Upper lobe of left lung (tissue), 6 donors: ENCODE data around the gene MRTO4. TPM values are rescaled to one million over a fixed set of nuclear protein-coding genes. Genes with fewer than 3 reads are reported as not detected.
A peak's percentile ranks its signal among the peaks of the same experiment; 100 is the strongest.
"Not testable (repeated sequence)": the region's sequence is repeated elsewhere in the genome, so short reads cannot be mapped to it uniquely, and the experiment has no call there.

Experiments used
- ATAC-seq, 2 donors: fragments of 200-7000 bp; cut with Tn5 transposase; one replicate each; pipeline ENCODE4 v1.9.1; 2022; ENCODE audit warnings: mild to moderate bottlenecking in 2 of 2, moderate library complexity in 2 of 2; ENCODE audit not compliant: low FRiP score in 2 of 2
- DNase-seq, 2 donors: peaks; one replicate each; pipeline ENCODE4 v3.0.0-alpha.2; 2019 to 2020
- H3K27ac ChIP-seq, 4 donors: fragments of 200-600 bp; sonication (generic); one replicate each; pipeline ENCODE4 v1.5.1; 2016 to 2019
- H3K27me3 ChIP-seq, 4 donors: fragments of 200-600 bp; sonication (generic); one replicate each; pipeline ENCODE4 v1.5.1; 2017 to 2019
- H3K36me3 ChIP-seq, 4 donors: fragments of 200-600 bp; sonication (generic); one replicate each; pipeline ENCODE4 v1.5.1; 2016 to 2019
- H3K4me1 ChIP-seq, 4 donors: fragments of 200-600 bp; sonication (generic); one replicate each; pipeline ENCODE4 v1.5.1; 2018 to 2019
- H3K4me3 ChIP-seq, 4 donors: fragments of 200-600 bp; sonication (generic); one replicate each; pipeline ENCODE4 v1.5.1; 2017 to 2019; ENCODE audit warnings: mild to moderate bottlenecking in 2 of 4, moderate library complexity in 1 of 4
- H3K9me3 ChIP-seq, 4 donors: fragments of 200-600 bp; sonication (generic); one replicate each; pipeline ENCODE4 v1.5.1; 2018 to 2019
- EP300 ChIP-seq, 4 donors: sonication (generic); formaldehyde crosslinking; IDR thresholded peaks; one replicate each; pipeline ENCODE4 v1.5.1; 2017; ENCODE audit warnings: antibody characterized with exemption in 4 of 4, control low read depth in 2 of 4
- POLR2A ChIP-seq, 4 donors: fragments of 450-650 bp; IDR thresholded peaks; one replicate each; pipeline ENCODE4 v1.5.1; 2016 to 2017; ENCODE audit warnings: antibody characterized with exemption in 4 of 4, mild to moderate bottlenecking in 2 of 4
- POLR2AphosphoS5 ChIP-seq, 2 donors: sonication (generic); formaldehyde crosslinking; IDR thresholded peaks; one replicate each; pipeline ENCODE4 v1.5.1; 2017; ENCODE audit warnings: antibody characterized with exemption in 2 of 2
- WGBS, 2 donors: methylation state at CpG; one replicate each; pipeline ENCODE4 v1.1.5; 2017 to 2018; 5-methylcytosine and 5-hydroxymethylcytosine counted together
- total RNA-seq, 6 donors: library from RNA; depleted of rRNA in 4 of 6; stranded (reverse); fragments of >200 nt in 4 of 6; gene quantifications; one replicate each; pipeline versions ENCODE4 v1.1.0 to v1.2.1, GENCODE V29; 2016 to 2021
- TF ChIP-seq, protein P1 (sequence below), 6 experiments: fragments of 450-650 bp in 4 of 6; fragments of 200-600 bp in 2 of 6; sonication (generic) in 2 of 6; IDR thresholded peaks; one replicate each; pipeline ENCODE4 v1.5.1; 2016 to 2019; ENCODE audit warnings: antibody characterized with exemption in 6 of 6
- donor health status: DM: no; HTN: no; CAD: no; lungs with moderate emphysema.
- donor health status: DM: no; HTN: yes; CAD: no; lungs with severe emphysema.

Gene MRTO4
- total RNA-seq, 6 donors from 2014 or later, result 7.3 to 31.8 (median 13.9) TPM

GRCh38 chr1:19294638-19295037, 43.0 kb downstream of the MRTO4 start:
- H3K9me3 ChIP-seq, result peaks cover 6 to 23% (median 19%) of the 10 kb centered on the region in 4 donors
- DNase-seq (no peak), ATAC-seq (no peak)
- TF ChIP-seq POLR2AphosphoS5 (IDR thresholded peaks at IDR 0.05) (no peak), POLR2A (IDR thresholded peaks at IDR 0.05) (no peak), EP300 (IDR thresholded peaks at IDR 0.05) (no peak)
- TF ChIP-seq, protein P1, sequence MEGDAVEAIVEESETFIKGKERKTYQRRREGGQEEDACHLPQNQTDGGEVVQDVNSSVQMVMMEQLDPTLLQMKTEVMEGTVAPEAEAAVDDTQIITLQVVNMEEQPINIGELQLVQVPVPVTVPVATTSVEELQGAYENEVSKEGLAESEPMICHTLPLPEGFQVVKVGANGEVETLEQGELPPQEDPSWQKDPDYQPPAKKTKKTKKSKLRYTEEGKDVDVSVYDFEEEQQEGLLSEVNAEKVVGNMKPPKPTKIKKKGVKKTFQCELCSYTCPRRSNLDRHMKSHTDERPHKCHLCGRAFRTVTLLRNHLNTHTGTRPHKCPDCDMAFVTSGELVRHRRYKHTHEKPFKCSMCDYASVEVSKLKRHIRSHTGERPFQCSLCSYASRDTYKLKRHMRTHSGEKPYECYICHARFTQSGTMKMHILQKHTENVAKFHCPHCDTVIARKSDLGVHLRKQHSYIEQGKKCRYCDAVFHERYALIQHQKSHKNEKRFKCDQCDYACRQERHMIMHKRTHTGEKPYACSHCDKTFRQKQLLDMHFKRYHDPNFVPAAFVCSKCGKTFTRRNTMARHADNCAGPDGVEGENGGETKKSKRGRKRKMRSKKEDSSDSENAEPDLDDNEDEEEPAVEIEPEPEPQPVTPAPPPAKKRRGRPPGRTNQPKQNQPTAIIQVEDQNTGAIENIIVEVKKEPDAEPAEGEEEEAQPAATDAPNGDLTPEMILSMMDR (IDR thresholded peaks at IDR 0.05), result no peak
- H3K4me3 ChIP-seq, result no peak overlapping the region
- no peaks in the 10 kb centered on the region for H3K36me3 ChIP-seq
- H3K27ac ChIP-seq, result no peak overlapping the region
- H3K27me3 ChIP-seq, result no peaks in the 10 kb centered on the region
- 89 to 95% methylated on average over 2 of the region's 2 CpGs for WGBS, 2 donors
- H3K4me1 ChIP-seq, result no peaks in the 10 kb centered on the region

DNA sequence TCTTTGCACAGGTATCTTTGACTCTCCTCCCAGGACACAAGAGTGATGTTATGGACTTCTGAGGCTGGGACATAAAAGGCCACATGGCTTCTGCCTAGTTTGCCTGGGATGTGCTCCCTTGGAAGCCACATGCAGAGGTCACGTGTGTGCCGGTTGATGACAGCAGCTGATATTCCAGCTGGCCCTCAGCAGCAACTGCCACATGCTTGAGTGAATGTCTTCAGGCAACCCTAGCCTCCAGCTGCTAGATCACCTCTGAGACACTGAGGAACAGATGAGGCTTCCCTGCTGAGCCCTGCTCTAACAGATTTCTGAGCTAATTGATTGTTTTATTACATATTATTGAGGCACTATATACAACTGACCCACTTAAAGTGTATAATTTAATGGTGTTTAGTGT, 48.6 kb downstream of the MRTO4 start:
- no peak for ATAC-seq
- 90 to 100% methylated on average over 2 of the region's 2 CpGs for WGBS, 2 donors
- no peak overlapping the region for H3K27ac ChIP-seq

GRCh38 chr1:19304081-19304480, 52.5 kb downstream of the MRTO4 start:
- 91 to 97% methylated on average over 10 of the region's 10 CpGs for WGBS, 2 donors
- not testable (repeated sequence) for ATAC-seq, H3K9me3 ChIP-seq, DNase-seq, H3K27me3 ChIP-seq, H3K27ac ChIP-seq, H3K4me1 ChIP-seq, H3K4me3 ChIP-seq
- peaks cover 17 to 68% (median 45%) of the 10 kb centered on the region in 4 donors for H3K36me3 ChIP-seq

More for the DNA sequence above, 48.6 kb downstream of the MRTO4 start:
- Histone ChIP-seq H3K9me3 (peaks cover 0 to 4% (median 3%) of the 10 kb centered on the region in 4 donors), H3K27me3 (no peaks in the 10 kb centered on the region), H3K4me1 (no peaks in the 10 kb centered on the region), H3K36me3 (peaks cover 6 to 35% (median 20%) of the 10 kb centered on the region in 4 donors), H3K4me3 (no peak overlapping the region)
- TF ChIP-seq EP300 (IDR thresholded peaks at IDR 0.05) (no peak), POLR2AphosphoS5 (IDR thresholded peaks at IDR 0.05) (no peak), POLR2A (IDR thresholded peaks at IDR 0.05) (no peak)
- TF ChIP-seq, protein P1 (IDR thresholded peaks at IDR 0.05), result no peak
- no peak for DNase-seq

GRCh38 chr1:19305880-19306279, 54.3 kb downstream of the MRTO4 start:
- H3K4me3 ChIP-seq, result no peak overlapping the region
- ATAC-seq, result peak in 1 of 2 donors; percentile 31
- peaks cover 17 to 68% (median 45%) of the 10 kb centered on the region in 4 donors for H3K36me3 ChIP-seq
- H3K4me1 ChIP-seq, result peaks cover 4 to 6% (median 4%) of the 10 kb centered on the region in 4 donors
- no peak overlapping the region for H3K27ac ChIP-seq
- 92 to 96% methylated on average over 2 to 11 of the region's 11 CpGs for WGBS, 2 donors
- TF ChIP-seq POLR2AphosphoS5 (IDR thresholded peaks at IDR 0.05) (no peak), POLR2A (IDR thresholded peaks at IDR 0.05) (no peak), EP300 (IDR thresholded peaks at IDR 0.05) (no peak)
- TF ChIP-seq, protein P1 (IDR thresholded peaks at IDR 0.05), result no peak
- no peaks in the 10 kb centered on the region for H3K27me3 ChIP-seq
- H3K9me3 ChIP-seq, result no peaks in the 10 kb centered on the region
- DNase-seq, result peak in 1 of 2 donors; percentile 50

- Histone ChIP-seq H3K27ac (no peak overlapping the region), H3K36me3 (peaks cover 17 to 64% (median 45%) of the 10 kb centered on the region in 4 donors), H3K9me3 (no peaks in the 10 kb centered on the region), H3K4me1 (peaks cover 8 to 14% (median 12%) of the 10 kb centered on the region in 4 donors), H3K4me3 (no peak overlapping the region), H3K27me3 (no peaks in the 10 kb centered on the region)
- DNase-seq (no peak), ATAC-seq (no peak)
- 95 to 96% methylated on average over 4 to 6 of the region's 6 CpGs for WGBS, 2 donors
- TF ChIP-seq, protein P1 (IDR thresholded peaks at IDR 0.05), result no peak
- TF ChIP-seq POLR2A (IDR thresholded peaks at IDR 0.05), result no peak
- TF ChIP-seq POLR2AphosphoS5 (IDR thresholded peaks at IDR 0.05), result no peak
- TF ChIP-seq EP300 (IDR thresholded peaks at IDR 0.05), result no peak
Measured at GRCh38 chr1:19306941-19307340, 55.3 kb downstream of the MRTO4 start.
